ENCODE data around the gene BCO1.
"Not testable (repeated sequence)": the region's sequence is repeated elsewhere in the genome, so short reads cannot be mapped to it uniquely, and the experiment has no call there.

The BCO1 gene

DNA sequence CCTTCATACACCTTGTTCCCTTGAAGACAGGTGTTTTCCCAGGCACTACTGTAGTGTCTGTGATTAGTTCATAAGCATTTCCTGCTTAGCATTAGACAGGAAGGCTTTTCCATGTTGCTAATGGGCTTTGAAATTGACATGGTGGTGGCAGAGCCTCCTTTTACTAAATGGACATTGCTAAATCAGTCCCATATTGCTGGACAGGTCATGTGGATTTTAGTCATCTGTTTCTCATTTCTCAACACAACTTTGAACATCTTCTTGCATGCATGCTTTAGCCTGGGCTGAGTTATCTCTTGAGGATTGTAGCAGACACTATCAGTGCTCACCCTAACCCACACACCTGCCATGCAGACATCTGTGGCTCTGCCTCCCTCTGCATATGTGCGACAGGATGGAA, 13.7 kb upstream of the BCO1 start:
- Histone ChIP-seq H3K4me1 (ENCODE audit: control insufficient read depth in 1 of 2, insufficient read depth in 1 of 2, low read depth in 1 of 2, low read length in 1 of 2) (no peaks in the 10 kb centered on the region), H3K4me3 (ENCODE audit: low read depth in 1 of 2, low read length in 1 of 2) (no peak overlapping the region), H3K27ac (no peak overlapping the region), H3K27me3 (peaks cover 38% of the 10 kb centered on the region), H3K36me3 (no peaks in the 10 kb centered on the region), H3K9me3 (no peaks in the 10 kb centered on the region)
- TF ChIP-seq, protein P1, sequence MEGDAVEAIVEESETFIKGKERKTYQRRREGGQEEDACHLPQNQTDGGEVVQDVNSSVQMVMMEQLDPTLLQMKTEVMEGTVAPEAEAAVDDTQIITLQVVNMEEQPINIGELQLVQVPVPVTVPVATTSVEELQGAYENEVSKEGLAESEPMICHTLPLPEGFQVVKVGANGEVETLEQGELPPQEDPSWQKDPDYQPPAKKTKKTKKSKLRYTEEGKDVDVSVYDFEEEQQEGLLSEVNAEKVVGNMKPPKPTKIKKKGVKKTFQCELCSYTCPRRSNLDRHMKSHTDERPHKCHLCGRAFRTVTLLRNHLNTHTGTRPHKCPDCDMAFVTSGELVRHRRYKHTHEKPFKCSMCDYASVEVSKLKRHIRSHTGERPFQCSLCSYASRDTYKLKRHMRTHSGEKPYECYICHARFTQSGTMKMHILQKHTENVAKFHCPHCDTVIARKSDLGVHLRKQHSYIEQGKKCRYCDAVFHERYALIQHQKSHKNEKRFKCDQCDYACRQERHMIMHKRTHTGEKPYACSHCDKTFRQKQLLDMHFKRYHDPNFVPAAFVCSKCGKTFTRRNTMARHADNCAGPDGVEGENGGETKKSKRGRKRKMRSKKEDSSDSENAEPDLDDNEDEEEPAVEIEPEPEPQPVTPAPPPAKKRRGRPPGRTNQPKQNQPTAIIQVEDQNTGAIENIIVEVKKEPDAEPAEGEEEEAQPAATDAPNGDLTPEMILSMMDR (IDR thresholded peaks at IDR 0.05): no peak

DNA sequence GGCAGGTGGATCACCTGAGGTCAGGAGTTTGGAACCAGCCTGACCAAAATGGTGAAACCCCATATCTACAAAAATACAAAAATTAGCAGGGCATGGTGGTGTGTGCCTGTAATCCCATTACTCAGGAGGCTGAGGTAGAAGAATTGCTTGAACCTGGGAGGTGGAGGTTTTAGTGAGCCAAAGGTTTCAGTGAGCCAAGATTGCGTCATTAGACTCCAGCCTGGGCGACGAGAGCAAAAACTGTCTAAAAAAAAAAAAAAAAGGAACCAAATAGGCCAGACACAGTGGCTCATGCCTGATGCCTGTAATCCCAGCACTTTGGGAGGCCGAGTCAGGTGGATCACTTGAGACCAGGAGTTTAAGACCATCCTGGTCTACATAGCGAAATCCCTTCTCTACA, 12.8 kb upstream of the BCO1 start:
- H3K36me3 ChIP-seq; H3K27ac ChIP-seq; H3K9me3 ChIP-seq; H3K4me3 ChIP-seq (ENCODE audit: low read depth in 1 of 2, low read length in 1 of 2); H3K4me1 ChIP-seq (ENCODE audit: control insufficient read depth in 1 of 2, insufficient read depth in 1 of 2, low read depth in 1 of 2, low read length in 1 of 2): not testable (repeated sequence)
- peaks cover 35% of the 10 kb centered on the region for H3K27me3 ChIP-seq

DNA sequence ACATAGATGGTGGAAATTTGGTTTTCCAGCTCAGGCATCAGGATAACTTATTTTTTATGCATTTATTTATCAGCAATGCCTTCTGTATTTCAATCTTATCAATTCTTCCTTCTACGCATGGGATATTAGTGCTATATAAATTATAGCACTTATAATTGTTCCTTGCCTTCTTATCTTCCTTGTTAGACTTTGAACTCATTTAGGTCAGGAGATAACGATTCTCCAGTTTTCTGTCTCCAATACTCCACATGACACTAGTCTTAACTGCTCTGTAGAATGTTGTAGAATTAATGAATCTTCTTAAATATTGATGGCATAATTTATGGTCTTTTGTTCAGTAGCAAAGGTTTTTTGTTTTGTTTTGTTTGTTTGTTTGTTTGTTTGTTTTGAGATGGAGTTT, 10.7 kb upstream of the BCO1 start:
- Histone ChIP-seq H3K36me3 (no peaks in the 10 kb centered on the region), H3K9me3 (no peaks in the 10 kb centered on the region), H3K4me1 (ENCODE audit: control insufficient read depth in 1 of 2, insufficient read depth in 1 of 2, low read depth in 1 of 2, low read length in 1 of 2) (no peaks in the 10 kb centered on the region), H3K4me3 (ENCODE audit: low read depth in 1 of 2, low read length in 1 of 2) (no peak overlapping the region), H3K27ac (no peak overlapping the region), H3K27me3 (peaks cover 26% of the 10 kb centered on the region)
- TF ChIP-seq, protein P1 (IDR thresholded peaks at IDR 0.05): no peak

DNA sequence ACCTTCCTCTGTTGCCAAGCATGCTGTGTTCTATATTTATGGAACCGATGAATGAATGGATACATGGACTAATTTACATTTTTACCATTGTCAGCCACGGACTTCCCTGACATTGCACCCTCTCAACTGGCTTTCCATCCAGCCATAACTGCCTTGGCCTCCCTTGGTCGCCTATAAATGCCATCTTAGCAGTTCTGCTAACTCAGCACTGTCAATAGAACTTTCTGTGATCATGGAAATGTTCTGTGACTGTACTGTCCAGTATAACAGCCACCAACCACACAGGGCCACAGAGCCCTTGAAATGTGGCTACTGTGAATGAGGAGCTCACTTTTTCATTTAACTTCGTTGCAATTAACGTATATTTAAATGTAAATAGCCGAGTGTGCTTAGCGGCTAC, 8.7 kb upstream of the BCO1 start:
- no peaks in the 10 kb centered on the region for H3K36me3 ChIP-seq
- no peaks in the 10 kb centered on the region for H3K9me3 ChIP-seq
- TF ChIP-seq, protein P1 (IDR thresholded peaks at IDR 0.05): no peak

DNA sequence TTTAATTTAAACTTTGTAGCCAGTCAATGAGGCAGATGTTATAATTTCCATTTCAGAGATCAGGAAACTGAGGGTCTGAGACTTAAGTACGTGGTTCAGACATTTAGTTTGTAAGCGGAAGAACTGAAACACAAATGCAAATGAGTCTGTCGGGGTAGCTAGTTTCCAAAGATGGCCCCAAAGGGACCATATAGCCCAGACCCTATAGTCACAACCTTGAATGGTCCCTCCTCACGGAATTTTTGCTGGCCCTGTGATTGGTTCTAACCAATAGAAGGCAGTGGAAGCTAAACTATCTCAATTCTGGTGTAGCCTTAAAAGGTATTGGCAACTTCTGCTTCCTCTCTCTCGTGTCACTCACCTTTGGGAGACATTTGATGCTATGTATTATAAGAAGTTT, 7.5 kb upstream of the BCO1 start:
- TF ChIP-seq, protein P1 (IDR thresholded peaks at IDR 0.05): no peak
- Histone ChIP-seq H3K36me3 (no peaks in the 10 kb centered on the region), H3K9me3 (no peaks in the 10 kb centered on the region), H3K27ac (no peak overlapping the region), H3K4me3 (ENCODE audit: low read depth in 1 of 2, low read length in 1 of 2) (no peak overlapping the region), H3K4me1 (ENCODE audit: control insufficient read depth in 1 of 2, insufficient read depth in 1 of 2, low read depth in 1 of 2, low read length in 1 of 2) (no peaks in the 10 kb centered on the region), H3K27me3 (peaks cover 10% of the 10 kb centered on the region)

More for the DNA sequence above, 8.7 kb upstream of the BCO1 start:
- Histone ChIP-seq H3K27me3 (peaks cover 14% of the 10 kb centered on the region), H3K4me1 (ENCODE audit: control insufficient read depth in 1 of 2, insufficient read depth in 1 of 2, low read depth in 1 of 2, low read length in 1 of 2) (no peaks in the 10 kb centered on the region), H3K4me3 (ENCODE audit: low read depth in 1 of 2, low read length in 1 of 2) (no peak overlapping the region), H3K27ac (no peak overlapping the region)

DNA sequence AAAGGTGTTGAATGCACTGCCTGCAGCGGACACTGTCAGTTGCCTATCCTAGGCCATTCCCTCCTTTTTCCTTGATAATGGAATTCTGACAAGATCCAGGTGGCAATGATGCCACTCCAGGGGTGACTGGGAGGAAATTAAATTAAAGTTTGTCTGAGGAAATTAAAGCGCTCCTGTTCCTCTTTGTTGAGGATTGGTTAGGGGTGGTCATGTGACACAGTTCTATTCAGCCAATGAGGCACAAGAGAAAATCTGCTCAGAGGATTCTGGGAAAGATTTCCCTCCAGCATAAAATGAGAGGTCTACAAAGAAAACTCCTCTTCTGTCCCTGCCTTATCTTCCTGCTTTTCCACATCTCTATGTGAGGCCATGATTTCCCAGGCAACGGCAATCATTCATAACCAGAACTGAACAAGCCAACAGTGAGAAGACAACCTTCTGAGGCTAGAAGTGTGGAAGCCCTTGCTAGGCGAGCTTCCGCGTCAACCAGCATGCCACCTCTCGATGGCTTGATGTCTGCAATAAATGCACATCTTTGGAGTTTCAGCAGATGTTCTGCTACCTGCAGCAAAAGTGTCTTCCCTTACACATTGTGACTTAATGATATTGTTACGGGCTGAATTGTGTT, 5.6 kb upstream of the BCO1 start:
- Histone ChIP-seq H3K9me3 (no peaks in the 10 kb centered on the region), H3K4me3 (ENCODE audit: low read depth in 1 of 2, low read length in 1 of 2) (no peak overlapping the region), H3K27me3 (peaks cover 10% of the 10 kb centered on the region), H3K36me3 (no peaks in the 10 kb centered on the region), H3K27ac (no peak overlapping the region), H3K4me1 (ENCODE audit: control insufficient read depth in 1 of 2, insufficient read depth in 1 of 2, low read depth in 1 of 2, low read length in 1 of 2) (no peaks in the 10 kb centered on the region)
- TF ChIP-seq, protein P1 (IDR thresholded peaks at IDR 0.05): no peak

Data from neutrophil (primary cell).